ENCODE data around the gene STARD3NL. TPM values are rescaled to one million over a fixed set of nuclear protein-coding genes. Genes with fewer than 3 reads are reported as not detected.
A peak's percentile ranks its signal among the peaks of the same experiment; 100 is the strongest.

Gene STARD3NL
- total and polyA plus RNA-seq, 10 of the 15 experiments (the other 5 are each of a cell fraction or from before 2014, with no cell fraction given) = 66.1 to 133 (median 85.7) TPM

GRCh38 chr7:38169847-38170246, 8.2 kb upstream of the STARD3NL start:
- WGBS (ENCODE audit: insufficient coverage, insufficient replicate concordance, low lambda C conversion rate, missing lambda C conversion rate) = 54% methylated on average over 2 of the region's 2 CpGs
- H3K79me2 ChIP-seq (ENCODE audit: control insufficient read depth, insufficient read depth, low read length) = no peaks in the 10 kb centered on the region
- POLR2A ChIA-PET = interaction anchor here (1.0 to 1.5 kb wide), 3 partner anchors 8 to 11 kb away, joined by 3 to 7 read pairs (median 3); partner anchors contain the start of gene STARD3NL
- intact Hi-C loops (cut with micrococcal nuclease; ENCODE audit: unreplicated experiment) (no loop called here), in situ Hi-C loops (cut with MboI) (no loop called here)
- 0 out of 2 replicates have a peak overlapping the region, but pooled peaks have one; percentile 40 for H3K4me2 ChIP-seq (ENCODE audit: control insufficient read depth, insufficient read depth)
- peak overlapping the region; percentile 57 for H3K27ac ChIP-seq (ENCODE audit: control insufficient read depth, insufficient read depth)
- no TSS peak for BruUV-seq (replicated peaks)
- no peaks in the 10 kb centered on the region for H3K36me3 ChIP-seq (ENCODE audit: control insufficient read depth in 2 of 2, insufficient read depth in 2 of 2, low read length in 1 of 2)
- no peaks in the 10 kb centered on the region for H4K20me1 ChIP-seq (ENCODE audit: control insufficient read depth, insufficient read depth)
- RAD21 ChIA-PET (ENCODE audit: unreplicated experiment) = interaction anchor here (0.5 to 3.4 kb wide), 11 partner anchors 8 to 226 kb away, joined by 3 to 20 read pairs (median 6); partner anchors contain the start of gene STARD3NL
- peak overlapping the region; percentile 16; the same call in 1 of the 2 replicates for H2AFZ ChIP-seq (ENCODE audit: control insufficient read depth, low read depth, low read length)
- CTCF ChIA-PET = interaction anchor here (1.0 to 4.7 kb wide), 14 partner anchors 8 to 269 kb away, joined by 3 to 19 read pairs (median 5); partner anchors contain the start of genes SFRP4 and STARD3NL
- no peak overlapping the region for H3K9ac ChIP-seq (ENCODE audit: control insufficient read depth, insufficient read depth, low read length)
- DNase-seq (ENCODE audit: low read depth, low spot score) (peak; percentile 85), FAIRE-seq (peak; percentile 56), ATAC-seq (peak; percentile 82)
- H3K27me3 ChIP-seq (replicated peaks in 1 of 2; ENCODE audit: control insufficient read depth in 2 of 2, insufficient read depth in 2 of 2, low read length in 1 of 2) = no peaks in the 10 kb centered on the region
- H3K4me1 ChIP-seq (ENCODE audit: control insufficient read depth, insufficient read depth, low read length) = peaks cover 34% of the 10 kb centered on the region
- H3K4me3 ChIP-seq = 0 out of 2 replicates have a peak overlapping the region, but pooled peaks have one; percentile 6
- SMC1A ChIA-PET (ENCODE audit: uncharacterized antibody, unreplicated experiment) = interaction anchor here (0.8 to 9.6 kb wide), 17 partner anchors 8 to 351 kb away, joined by 3 to 64 read pairs (median 5); partner anchors contain the start of gene STARD3NL
- H3K9me3 ChIP-seq (replicated peaks; ENCODE audit: control insufficient read depth, insufficient read depth, low read length) = peaks cover 4% of the 10 kb centered on the region
- no peak for TF ChIP-seq ESRRA (IDR thresholded peaks at IDR 0.05; ENCODE audit: low read length)
- no peak for TF ChIP-seq ZBTB11 (CRISPR knock-in tag; IDR thresholded peaks at IDR 0.05)
- TF ChIP-seq FOXM1 (IDR thresholded peaks at IDR 0.05; ENCODE audit: low read depth, low read length) = no peak
- TF ChIP-seq FOXK2 (IDR thresholded peaks at IDR 0.05) = no peak
- TF ChIP-seq DPF2 (IDR thresholded peaks at IDR 0.05) = peak; percentile 79
- TF ChIP-seq MYB (IDR thresholded peaks at IDR 0.05; ENCODE audit: borderline replicate concordance, low read depth, low read length) = no peak
- no peak for TF ChIP-seq NFYB (IDR thresholded peaks at IDR 0.05; ENCODE audit: insufficient read depth, low read depth, low read length)
- TF ChIP-seq CREM (IDR thresholded peaks at IDR 0.05; ENCODE audit: low read depth) = no peak
- TF ChIP-seq BCL3 (IDR thresholded peaks at IDR 0.05; ENCODE audit: borderline replicate concordance, insufficient read depth, low read depth, low read length, poor library complexity, severe bottlenecking) = no peak
- no peak for TF ChIP-seq E2F4 (IDR thresholded peaks at IDR 0.05; ENCODE audit: low read depth, low read length)
- 0 out of 2 replicates have a peak, but pooled peaks have one; percentile 43 for TF ChIP-seq RELB (IDR thresholded peaks at IDR 0.05; ENCODE audit: low read depth)
- no peak for TF ChIP-seq SRF (IDR thresholded peaks at IDR 0.05; ENCODE audit: low read depth in 2 of 2, low read length in 2 of 2)
- no peak for TF ChIP-seq ZNF24 (IDR thresholded peaks at IDR 0.05)
- TF ChIP-seq EP300 (IDR thresholded peaks at IDR 0.05; ENCODE audit: borderline replicate concordance in 1 of 2, control insufficient read depth in 1 of 2, low read depth in 2 of 2, low read length in 2 of 2) = peak; percentile 38 to 83; a peak in 3 of 4 replicates
- no peak for TF ChIP-seq NBN (IDR thresholded peaks at IDR 0.05)
